CD8-positive, alpha-beta memory T cell (primary cell): Measurements from ENCODE around the gene NF1. TPM values are rescaled to one million over a fixed set of nuclear protein-coding genes. Genes with fewer than 3 reads are reported as not detected.

Source experiments
- CTCF ChIA-PET: fragments of 350-600 bp; sonication (Branson Sonifier 250); formaldehyde crosslinking; loops from one replicate; lab custom pipeline; 2021; ENCODE audit warnings: antibody characterized with exemption; lab: Charles Lee
- POLR2A ChIA-PET: fragments of 350-600 bp; sonication (Branson Sonifier 250); formaldehyde crosslinking; loops from one replicate; lab custom pipeline; 2021; ENCODE audit warnings: antibody characterized with exemption; lab: Charles Lee
- DNase-seq, 5 donors: peaks; one replicate each; pipeline versions ENCODE4 v3.0.0 to v3.0.0-alpha.2; 2020 to 2022; ENCODE audit warnings: mixed read lengths in 1 of 5
- H3K27ac ChIP-seq: one replicate; pipeline ENCODE4 v1.7.0; 2013; ENCODE audit warnings: low read depth, mild to moderate bottlenecking, low read length, moderate library complexity
- H3K27me3 ChIP-seq: 2 replicates; pipeline ENCODE4 v1.7.0; 2013; ENCODE audit warnings: low read length, mild to moderate bottlenecking; ENCODE audit not compliant: insufficient read depth, poor library complexity, severe bottlenecking
- H3K36me3 ChIP-seq: 2 replicates; pipeline ENCODE4 v1.7.0; 2013; ENCODE audit warnings: mild to moderate bottlenecking, low read length, moderate library complexity; ENCODE audit not compliant: insufficient read depth
- H3K4me1 ChIP-seq: 2 replicates; pipeline ENCODE4 v1.7.0; 2013; ENCODE audit warnings: mild to moderate bottlenecking, low read length, moderate library complexity; ENCODE audit not compliant: insufficient read depth
- H3K4me3 ChIP-seq: 2 replicates; pipeline ENCODE4 v1.7.0; 2013; ENCODE audit warnings: mild to moderate bottlenecking, low read length
- H3K9me3 ChIP-seq: 2 replicates; pipeline ENCODE4 v1.7.0; 2013; ENCODE audit warnings: mild to moderate bottlenecking, low read length
- H3K27ac Mint-ChIP-seq, 8 donors: one replicate each; pipeline ENCODE4 v1.8.0; 2020 to 2021; ENCODE audit warnings: mixed read lengths in 8 of 8, mild to moderate bottlenecking in 6 of 8, inconsistent platforms in 3 of 8, moderate library complexity in 3 of 8
- H3K27me3 Mint-ChIP-seq, 2 donors: one replicate each; pipeline ENCODE4 v1.8.0; 2020 to 2021; ENCODE audit warnings: mixed read lengths in 2 of 2, mild to moderate bottlenecking in 1 of 2, moderate library complexity in 1 of 2
- H3K36me3 Mint-ChIP-seq, 3 donors: one replicate each; pipeline ENCODE4 v1.8.0; 2020 to 2021; ENCODE audit warnings: mixed read lengths in 3 of 3, inconsistent platforms in 1 of 3, mild to moderate bottlenecking in 1 of 3
- H3K4me1 Mint-ChIP-seq, 3 donors: one replicate each; pipeline ENCODE4 v1.8.0; 2020 to 2021; ENCODE audit warnings: mixed read lengths in 3 of 3, inconsistent platforms in 1 of 3, mild to moderate bottlenecking in 1 of 3
- H3K4me3 Mint-ChIP-seq, 7 donors: one replicate each; pipeline ENCODE4 v1.8.0; 2020 to 2021; ENCODE audit warnings: mixed read lengths in 7 of 7, mild to moderate bottlenecking in 6 of 7, moderate library complexity in 4 of 7, inconsistent platforms in 2 of 7
- H3K9me3 Mint-ChIP-seq, 5 donors: one replicate each; pipeline ENCODE4 v1.8.0; 2020 to 2022; ENCODE audit warnings: mixed read lengths in 5 of 5, mild to moderate bottlenecking in 3 of 5, moderate library complexity in 2 of 5, inconsistent platforms in 1 of 5
- polyA plus RNA-seq: library from polyadenylated mRNA; unstranded; fragments of 300-500 nt; fragmentation: Illumina TruSeq; gene quantifications from one replicate; pipeline ENCODE4 v1.2.3, GENCODE V29; 2021
- total RNA-seq, 2 experiments: library from RNA; stranded (reverse); gene quantifications; one replicate each; pipeline ENCODE4 v1.2.3, GENCODE V29; 2021

The NF1 gene
- total and polyA plus RNA-seq, 3 experiments from 2014 or later, result 5.8 to 22.8 (median 22.8) TPM

- Mint-ChIP-seq H3K27ac (peak overlapping the region in 2 of 8 donors; percentile 31 to 88), H3K4me1 (no peaks in the 10 kb centered on the region), H3K9me3 (no peaks in the 10 kb centered on the region), H3K36me3 (no peaks in the 10 kb centered on the region), H3K4me3 (no peak overlapping the region), H3K27me3 (peaks cover 0 to 6% of the 10 kb centered on the region in 2 donors)
- Histone ChIP-seq H3K27ac (no peak overlapping the region), H3K36me3 (no peaks in the 10 kb centered on the region), H3K4me1 (no peaks in the 10 kb centered on the region), H3K4me3 (no peak overlapping the region), H3K9me3 (no peaks in the 10 kb centered on the region), H3K27me3 (no peaks in the 10 kb centered on the region)
- ChIA-PET POLR2A (no interaction called here), CTCF (no interaction called here)
- no peak for DNase-seq
Measured at GRCh38 chr17:31404028-31404949, 309.5 kb downstream of the NF1 start.

- Histone ChIP-seq H3K9me3 (no peaks in the 10 kb centered on the region), H3K27me3 (no peaks in the 10 kb centered on the region), H3K4me3 (no peak overlapping the region), H3K27ac (no peak overlapping the region), H3K36me3 (no peaks in the 10 kb centered on the region), H3K4me1 (no peaks in the 10 kb centered on the region)
- no peaks in the 10 kb centered on the region for H3K36me3 Mint-ChIP-seq
- CTCF ChIA-PET, result interaction anchor here (1.3 kb wide), 1 partner anchor 8 kb away, joined by 3 read pairs; no protein-coding TSS in a partner anchor
- POLR2A ChIA-PET, result no interaction called here
- H3K4me1 Mint-ChIP-seq, result no peaks in the 10 kb centered on the region
- H3K27me3 Mint-ChIP-seq, result peaks cover 3 to 7% of the 10 kb centered on the region in 2 donors
- H3K4me3 Mint-ChIP-seq, result no peak overlapping the region
- no peak overlapping the region for H3K27ac Mint-ChIP-seq
- H3K9me3 Mint-ChIP-seq, result no peaks in the 10 kb centered on the region
- DNase-seq, result no peak
Measured at GRCh38 chr17:31405890-31406371, 311.2 kb downstream of the NF1 start.

- CTCF ChIA-PET, result no interaction called here
- H3K9me3 Mint-ChIP-seq, result no peaks in the 10 kb centered on the region
Measured at GRCh38 chr17:31408586-31408985, 313.8 kb downstream of the NF1 start.

GRCh38 chr17:31411707-31412285 is 317.0 kb downstream of the NF1 start:
- Mint-ChIP-seq H3K36me3 (no peaks in the 10 kb centered on the region), H3K4me1 (no peaks in the 10 kb centered on the region), H3K27me3 (peaks cover 3 to 11% of the 10 kb centered on the region in 2 donors), H3K9me3 (no peaks in the 10 kb centered on the region), H3K4me3 (no peak overlapping the region), H3K27ac (no peak overlapping the region)
- Histone ChIP-seq H3K27ac (no peak overlapping the region), H3K27me3 (no peaks in the 10 kb centered on the region), H3K4me1 (no peaks in the 10 kb centered on the region), H3K4me3 (no peak overlapping the region), H3K9me3 (no peaks in the 10 kb centered on the region), H3K36me3 (no peaks in the 10 kb centered on the region)
- no peak for DNase-seq
- ChIA-PET CTCF (no interaction called here), POLR2A (no interaction called here)

More at GRCh38 chr17:31408586-31408985, 313.8 kb downstream of the NF1 start:
- Mint-ChIP-seq H3K4me3 (no peak overlapping the region), H3K27ac (no peak overlapping the region), H3K27me3 (peaks cover 3 to 7% of the 10 kb centered on the region in 2 donors), H3K36me3 (no peaks in the 10 kb centered on the region), H3K4me1 (no peaks in the 10 kb centered on the region)
- Histone ChIP-seq H3K4me3 (no peak overlapping the region), H3K27me3 (no peaks in the 10 kb centered on the region), H3K36me3 (no peaks in the 10 kb centered on the region), H3K4me1 (no peaks in the 10 kb centered on the region), H3K9me3 (no peaks in the 10 kb centered on the region), H3K27ac (no peak overlapping the region)
- no peak for DNase-seq
- POLR2A ChIA-PET, result no interaction called here

DNA sequence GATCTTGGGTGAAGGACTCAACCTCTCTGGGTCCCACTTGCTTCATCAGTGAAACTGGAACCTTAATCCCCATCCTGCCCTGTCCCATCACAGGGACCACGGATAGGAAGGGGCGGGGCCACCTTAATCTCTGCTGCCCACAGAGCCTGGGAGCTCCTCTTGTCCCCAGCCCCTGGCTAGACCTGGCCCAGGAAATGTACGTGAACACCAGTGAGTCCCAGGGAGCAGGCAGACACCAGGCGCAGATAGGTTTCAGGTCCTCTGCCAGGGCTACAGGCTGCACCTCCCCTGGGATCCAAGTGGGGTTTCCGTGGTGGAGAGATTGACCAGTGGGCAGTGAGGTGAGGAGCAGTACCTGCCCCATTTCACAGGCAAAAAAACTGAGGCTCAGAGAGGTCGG is 317.7 kb downstream of the NF1 start:
- H3K9me3 ChIP-seq, result no peaks in the 10 kb centered on the region
- H3K36me3 ChIP-seq, result no peaks in the 10 kb centered on the region
- Mint-ChIP-seq H3K4me3 (no peak overlapping the region), H3K36me3 (no peaks in the 10 kb centered on the region), H3K27ac (no peak overlapping the region), H3K4me1 (no peaks in the 10 kb centered on the region), H3K27me3 (peaks cover 3 to 11% of the 10 kb centered on the region in 2 donors), H3K9me3 (no peaks in the 10 kb centered on the region)
- H3K27ac ChIP-seq, result no peak overlapping the region
- H3K4me3 ChIP-seq, result no peak overlapping the region
- no peak for DNase-seq
- ChIA-PET CTCF (no interaction called here), POLR2A (no interaction called here)
- no peaks in the 10 kb centered on the region for H3K4me1 ChIP-seq
- no peaks in the 10 kb centered on the region for H3K27me3 ChIP-seq

- Histone ChIP-seq H3K4me3 (no peak overlapping the region), H3K36me3 (no peaks in the 10 kb centered on the region), H3K4me1 (no peaks in the 10 kb centered on the region), H3K9me3 (no peaks in the 10 kb centered on the region), H3K27ac (no peak overlapping the region), H3K27me3 (no peaks in the 10 kb centered on the region)
- Mint-ChIP-seq H3K4me1 (no peaks in the 10 kb centered on the region), H3K4me3 (no peak overlapping the region), H3K27me3 (peaks cover 3 to 11% of the 10 kb centered on the region in 2 donors), H3K27ac (peak overlapping the region in 1 of 8 donors; percentile 75), H3K36me3 (no peaks in the 10 kb centered on the region), H3K9me3 (no peaks in the 10 kb centered on the region)
- DNase-seq, result no peak
- ChIA-PET CTCF (interaction anchor here (1.2 kb wide), 1 partner anchor 8 kb away, joined by 3 read pairs; no protein-coding TSS in a partner anchor), POLR2A (no interaction called here)
Measured at GRCh38 chr17:31413081-31413799, 318.5 kb downstream of the NF1 start.

- Mint-ChIP-seq H3K9me3 (no peaks in the 10 kb centered on the region), H3K4me3 (no peak overlapping the region), H3K27ac (no peak overlapping the region), H3K27me3 (peaks cover 3 to 11% of the 10 kb centered on the region in 2 donors), H3K4me1 (no peaks in the 10 kb centered on the region), H3K36me3 (no peaks in the 10 kb centered on the region)
- ChIA-PET CTCF (interaction anchor here (1.2 kb wide), 1 partner anchor 9 kb away, joined by 3 read pairs; no protein-coding TSS in a partner anchor), POLR2A (no interaction called here)
- Histone ChIP-seq H3K27me3 (no peaks in the 10 kb centered on the region), H3K27ac (no peak overlapping the region), H3K4me3 (no peak overlapping the region), H3K9me3 (no peaks in the 10 kb centered on the region), H3K4me1 (no peaks in the 10 kb centered on the region), H3K36me3 (no peaks in the 10 kb centered on the region)
- DNase-seq, result no peak
Measured at GRCh38 chr17:31413874-31414549, 319.2 kb downstream of the NF1 start.
